Stimulated activated CD4-positive, alpha-beta T cell treated with anti-CD3 and anti-CD28 coated beads, Interleukin-12 subunit alpha, Interleukin-12 subunit beta, amount 100 ng/mL, for 24 hours (primary cell): ENCODE results near the gene ACIN1.

ENCODE experiments used
- DNase-seq, 2 experiments: peaks; one replicate each; pipeline ENCODE4 v3.0.0-alpha.2; 2020; ENCODE audit warnings: low read depth in 2 of 2

ACIN1 gene, protein sequence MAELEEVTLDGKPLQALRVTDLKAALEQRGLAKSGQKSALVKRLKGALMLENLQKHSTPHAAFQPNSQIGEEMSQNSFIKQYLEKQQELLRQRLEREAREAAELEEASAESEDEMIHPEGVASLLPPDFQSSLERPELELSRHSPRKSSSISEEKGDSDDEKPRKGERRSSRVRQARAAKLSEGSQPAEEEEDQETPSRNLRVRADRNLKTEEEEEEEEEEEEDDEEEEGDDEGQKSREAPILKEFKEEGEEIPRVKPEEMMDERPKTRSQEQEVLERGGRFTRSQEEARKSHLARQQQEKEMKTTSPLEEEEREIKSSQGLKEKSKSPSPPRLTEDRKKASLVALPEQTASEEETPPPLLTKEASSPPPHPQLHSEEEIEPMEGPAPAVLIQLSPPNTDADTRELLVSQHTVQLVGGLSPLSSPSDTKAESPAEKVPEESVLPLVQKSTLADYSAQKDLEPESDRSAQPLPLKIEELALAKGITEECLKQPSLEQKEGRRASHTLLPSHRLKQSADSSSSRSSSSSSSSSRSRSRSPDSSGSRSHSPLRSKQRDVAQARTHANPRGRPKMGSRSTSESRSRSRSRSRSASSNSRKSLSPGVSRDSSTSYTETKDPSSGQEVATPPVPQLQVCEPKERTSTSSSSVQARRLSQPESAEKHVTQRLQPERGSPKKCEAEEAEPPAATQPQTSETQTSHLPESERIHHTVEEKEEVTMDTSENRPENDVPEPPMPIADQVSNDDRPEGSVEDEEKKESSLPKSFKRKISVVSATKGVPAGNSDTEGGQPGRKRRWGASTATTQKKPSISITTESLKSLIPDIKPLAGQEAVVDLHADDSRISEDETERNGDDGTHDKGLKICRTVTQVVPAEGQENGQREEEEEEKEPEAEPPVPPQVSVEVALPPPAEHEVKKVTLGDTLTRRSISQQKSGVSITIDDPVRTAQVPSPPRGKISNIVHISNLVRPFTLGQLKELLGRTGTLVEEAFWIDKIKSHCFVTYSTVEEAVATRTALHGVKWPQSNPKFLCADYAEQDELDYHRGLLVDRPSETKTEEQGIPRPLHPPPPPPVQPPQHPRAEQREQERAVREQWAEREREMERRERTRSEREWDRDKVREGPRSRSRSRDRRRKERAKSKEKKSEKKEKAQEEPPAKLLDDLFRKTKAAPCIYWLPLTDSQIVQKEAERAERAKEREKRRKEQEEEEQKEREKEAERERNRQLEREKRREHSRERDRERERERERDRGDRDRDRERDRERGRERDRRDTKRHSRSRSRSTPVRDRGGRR

DNA sequence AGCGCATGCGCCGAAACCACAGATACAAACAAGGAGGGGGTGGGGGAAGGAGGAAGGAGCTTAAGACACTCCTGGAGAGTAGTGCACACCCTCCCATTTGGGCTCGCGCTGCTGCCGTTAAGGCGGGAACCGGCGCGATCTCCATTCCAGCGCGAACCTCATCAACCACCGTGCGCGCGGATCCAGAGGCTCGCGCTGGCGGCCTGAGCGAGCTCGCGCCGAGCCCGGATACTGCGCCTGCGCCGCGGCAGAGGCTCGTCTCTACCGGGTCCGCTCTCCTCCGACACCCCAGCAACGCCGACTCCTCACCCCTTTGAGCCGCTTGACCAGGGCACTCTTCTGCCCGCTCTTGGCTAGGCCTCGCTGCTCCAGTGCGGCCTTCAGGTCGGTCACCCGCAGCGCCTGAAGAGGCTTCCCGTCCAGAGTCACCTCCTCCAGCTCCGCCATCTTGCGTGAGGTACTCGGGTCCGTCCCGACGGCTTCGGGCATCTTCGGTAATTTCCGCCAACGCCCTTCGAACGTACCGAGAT is at the start of gene ACIN1:
Gene ACIN1, minus strand, starts transcription at position 471 of the 530 bp plus-strand sequence. Its CDS starts 24 bp downstream, at position 447.
- peak; percentile 51 to 56 for DNase-seq

DNA sequence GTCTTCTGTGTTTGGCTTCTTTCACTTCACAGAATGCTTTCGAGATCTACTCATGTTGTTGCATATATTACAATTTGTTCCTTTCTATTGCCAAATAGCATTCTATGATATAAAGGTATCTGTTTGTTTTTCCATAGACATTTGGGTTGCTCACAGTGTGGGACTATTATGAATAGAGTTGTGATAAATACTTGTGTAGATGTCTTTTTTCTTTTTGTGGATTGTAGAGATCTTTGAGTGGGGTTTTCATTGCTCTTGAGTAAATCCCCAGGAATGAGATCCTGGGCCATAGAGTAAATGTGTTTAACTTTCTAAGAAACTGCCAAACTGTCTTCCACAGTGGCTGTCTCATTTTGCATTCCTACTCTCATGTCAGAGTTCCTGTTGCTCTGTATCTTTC is 49.0 kb upstream of the ACIN1 start:
- DNase-seq = no peak

- no peak for DNase-seq
Measured at GRCh38 chr14:23142826-23143225, 47.9 kb upstream of the ACIN1 start.

- DNase-seq = no peak
Measured at GRCh38 chr14:23141706-23142444, 46.9 kb upstream of the ACIN1 start.

DNA sequence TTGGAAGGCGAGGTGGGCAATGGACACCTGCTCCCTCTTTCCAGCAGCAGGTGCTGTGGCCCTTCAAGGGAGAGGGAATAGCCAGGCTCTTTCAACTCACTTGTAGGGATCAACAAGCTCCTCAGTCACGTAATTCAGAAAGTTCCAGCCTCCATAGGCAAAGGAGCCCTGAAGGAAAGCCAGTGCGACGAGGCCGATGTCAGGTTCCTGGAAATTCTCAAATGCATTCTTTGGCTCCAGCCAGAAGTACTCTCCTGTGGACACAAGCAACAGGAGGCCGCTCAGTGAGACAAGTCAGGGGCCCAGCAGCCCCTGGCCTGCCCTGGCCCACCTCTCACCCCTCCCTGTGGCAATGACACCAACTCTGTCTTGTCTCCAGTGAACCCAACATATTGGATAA is 45.4 kb upstream of the ACIN1 start:
- no peak for DNase-seq

GRCh38 chr14:23139874-23140273 is 44.9 kb upstream of the ACIN1 start:
- no peak for DNase-seq

GRCh38 chr14:23137813-23138535 is 43.0 kb upstream of the ACIN1 start:
- DNase-seq = no peak

- no peak for DNase-seq
Measured at GRCh38 chr14:23137192-23137812, 42.4 kb upstream of the ACIN1 start.

DNA sequence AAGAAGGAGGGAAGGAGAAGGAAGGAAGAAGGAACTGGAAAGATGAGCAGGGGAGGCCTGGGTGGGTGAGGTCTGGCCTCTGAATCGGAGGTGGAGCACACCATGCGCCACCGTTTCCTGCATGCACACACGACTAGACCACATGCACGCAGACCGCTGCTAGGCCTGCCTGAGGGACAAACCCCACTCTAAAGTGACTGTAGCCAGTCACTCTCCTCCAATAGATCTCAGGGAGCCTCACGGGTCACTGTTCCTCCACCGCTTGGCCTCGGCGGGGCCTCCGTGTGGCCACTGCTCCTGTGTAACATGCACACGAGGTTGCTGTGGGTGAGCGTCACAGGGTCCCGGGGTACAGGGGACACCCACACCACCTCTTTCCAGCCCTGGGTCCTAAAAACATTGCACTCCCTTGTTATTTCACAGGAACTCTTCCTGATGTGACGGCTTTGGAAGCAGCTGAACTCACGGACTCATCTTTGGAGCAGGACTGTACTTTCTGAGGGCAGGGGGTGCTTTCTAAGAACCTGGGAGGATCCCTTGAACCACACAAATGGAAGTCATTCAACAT is 41.7 kb upstream of the ACIN1 start:
- no peak for DNase-seq

DNA sequence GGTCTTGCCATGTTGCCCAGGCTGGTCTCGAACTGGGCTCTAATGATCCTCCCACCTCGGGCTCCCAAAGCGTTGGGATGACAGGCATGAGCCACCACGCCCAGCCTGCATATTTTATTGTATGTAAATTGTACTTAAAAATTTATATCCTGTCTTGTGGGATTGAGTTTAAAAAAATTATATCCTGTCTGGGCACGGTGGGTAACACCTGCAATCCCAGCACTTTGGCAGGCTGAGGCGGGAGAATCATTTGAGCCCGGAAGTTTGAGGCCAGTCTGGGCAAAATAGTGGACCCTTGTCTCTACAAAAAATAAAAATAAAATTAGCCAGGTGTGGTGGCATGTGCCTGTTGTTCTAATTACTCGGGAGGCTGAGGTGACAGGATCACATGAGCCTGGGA is 38.0 kb upstream of the ACIN1 start:
- no peak for DNase-seq

DNA sequence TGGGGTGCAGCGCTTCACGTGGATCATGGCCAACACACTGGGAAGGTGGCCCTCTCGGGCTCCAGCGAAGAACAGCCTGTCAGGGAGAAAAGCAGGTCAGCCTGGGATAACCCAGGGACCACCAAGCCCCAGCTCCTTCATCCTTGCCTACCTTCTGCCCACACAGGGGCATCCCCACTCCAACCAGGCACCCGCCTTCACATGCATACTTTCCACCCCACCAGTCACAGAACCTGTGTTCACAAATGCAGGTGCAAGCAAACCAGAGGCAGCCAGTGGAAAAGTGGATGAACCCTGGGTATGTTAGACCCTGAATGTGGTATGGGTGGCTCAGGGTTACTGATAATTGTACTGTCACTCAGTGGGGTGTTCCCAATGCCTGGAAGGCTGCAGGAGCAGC is 36.5 kb upstream of the ACIN1 start:
- no peak for DNase-seq

GRCh38 chr14:23130871-23131270 is 35.9 kb upstream of the ACIN1 start:
- DNase-seq = no peak

DNA sequence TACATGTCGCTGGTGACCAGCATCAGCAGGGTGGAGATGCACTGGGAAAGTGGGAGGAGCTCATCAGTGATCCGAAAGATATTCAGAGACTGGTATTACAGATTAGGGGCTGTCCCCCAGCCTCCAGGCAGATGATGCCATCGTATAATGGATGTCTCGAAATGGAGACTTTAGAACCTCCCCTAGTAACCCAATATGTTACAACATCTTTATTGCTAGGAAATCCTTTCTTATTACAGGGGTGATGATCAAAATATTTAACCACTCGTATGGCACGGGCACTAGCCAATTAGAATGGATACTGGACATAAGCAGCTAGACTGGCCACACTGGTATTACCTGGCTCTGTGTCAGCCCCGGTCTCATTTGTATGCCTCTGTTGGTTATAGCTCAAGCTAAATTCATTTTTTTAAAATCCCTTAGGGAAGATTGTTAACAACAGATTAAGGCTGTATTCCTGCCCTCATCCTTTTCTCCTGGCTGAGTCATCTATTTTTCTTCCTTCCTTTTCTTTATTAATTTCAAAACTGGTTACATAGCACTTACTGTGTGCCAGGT is 34.9 kb upstream of the ACIN1 start:
- DNase-seq = no peak

DNA sequence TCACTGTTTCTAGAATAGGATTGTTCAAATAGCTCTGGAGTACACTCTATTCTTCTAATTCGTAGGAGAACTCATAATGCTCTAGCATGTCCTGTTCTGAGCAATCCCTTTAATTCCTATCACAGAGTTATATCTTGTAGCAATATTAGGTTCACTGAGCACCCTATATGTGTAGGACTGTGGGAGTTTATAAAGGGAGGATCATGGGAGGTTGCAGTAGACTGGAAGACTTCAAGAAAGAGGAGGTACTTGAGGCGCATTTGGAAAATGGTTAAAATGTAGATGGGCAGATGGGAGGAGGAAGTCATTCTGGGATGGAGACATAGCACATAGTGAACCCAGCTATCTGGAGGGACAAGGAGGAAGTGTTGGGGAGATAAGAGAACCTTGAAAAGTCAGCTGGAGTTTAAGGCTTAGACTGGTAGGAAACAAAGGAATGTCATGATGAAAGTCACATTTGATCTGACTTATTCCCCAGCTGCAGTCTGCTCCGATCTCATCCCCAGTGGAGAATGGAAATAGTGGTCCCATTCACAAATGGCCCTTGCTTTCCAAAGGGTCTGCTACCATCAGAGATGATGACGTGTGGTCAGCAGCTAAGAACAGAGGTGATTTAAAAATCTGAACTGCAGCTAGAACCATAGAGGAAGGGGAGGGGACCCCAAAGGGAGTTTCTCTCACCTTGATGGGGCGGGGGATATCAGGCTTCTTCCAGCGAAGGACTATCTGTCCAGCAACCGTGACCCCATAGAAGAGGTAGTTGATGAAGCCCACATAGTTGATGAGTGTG is 34.2 kb upstream of the ACIN1 start:
- no peak for DNase-seq

DNA sequence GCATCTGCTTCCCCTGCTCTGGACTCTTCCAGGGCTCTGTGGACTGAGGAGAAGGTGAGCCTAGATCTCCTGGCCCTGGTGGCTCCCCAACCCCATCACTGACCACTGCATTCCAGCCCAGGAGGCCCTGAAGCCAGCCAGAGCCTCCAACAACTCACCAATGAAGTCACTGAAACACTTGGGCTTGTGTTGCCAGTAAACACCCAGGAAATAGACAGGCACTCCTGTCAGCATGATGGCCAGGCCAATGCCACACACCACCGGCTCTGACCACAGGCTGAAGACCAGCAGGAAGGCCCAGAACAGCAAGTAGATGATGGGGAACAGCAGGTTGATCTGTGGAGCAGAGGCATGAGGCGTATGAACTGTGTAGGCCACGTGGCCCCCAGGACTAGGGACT is 32.9 kb upstream of the ACIN1 start:
- DNase-seq = no peak

DNA sequence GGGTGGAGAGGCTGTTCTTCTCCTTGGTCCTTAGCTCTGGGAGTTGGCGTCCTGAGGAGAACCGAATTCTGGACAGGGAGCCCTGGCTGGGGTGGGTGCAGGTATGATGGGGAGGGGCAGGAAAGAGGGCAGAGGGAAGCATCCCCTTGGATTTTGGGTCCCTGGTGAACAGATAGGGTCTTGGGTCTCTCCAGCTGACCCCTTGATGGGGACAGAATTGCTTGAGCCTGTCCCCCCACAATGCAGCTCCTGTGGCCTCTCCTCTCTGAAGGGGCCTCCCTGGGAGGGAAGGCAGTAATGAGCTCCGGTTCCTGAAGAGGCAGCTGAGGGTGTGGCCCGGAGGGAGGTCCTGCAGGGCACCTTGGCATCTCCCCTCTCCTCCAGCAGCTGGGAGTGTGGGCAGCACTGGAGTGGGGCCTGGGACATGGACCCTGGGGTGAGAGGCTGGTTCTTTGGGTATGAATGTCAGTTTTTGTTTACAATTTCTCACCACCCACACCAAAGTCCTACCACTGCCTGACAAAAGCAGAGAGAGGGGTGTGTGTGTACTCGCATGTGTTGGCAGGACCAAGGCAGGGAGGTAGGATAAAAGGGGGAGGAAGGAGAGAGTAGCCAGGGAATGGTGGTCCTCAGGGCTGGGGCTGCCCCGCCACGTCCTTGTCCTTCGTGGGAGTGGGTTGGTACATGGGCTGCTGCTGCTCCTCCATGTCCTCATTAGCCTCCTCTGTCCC is 31.8 kb upstream of the ACIN1 start:
- no peak for DNase-seq

DNA sequence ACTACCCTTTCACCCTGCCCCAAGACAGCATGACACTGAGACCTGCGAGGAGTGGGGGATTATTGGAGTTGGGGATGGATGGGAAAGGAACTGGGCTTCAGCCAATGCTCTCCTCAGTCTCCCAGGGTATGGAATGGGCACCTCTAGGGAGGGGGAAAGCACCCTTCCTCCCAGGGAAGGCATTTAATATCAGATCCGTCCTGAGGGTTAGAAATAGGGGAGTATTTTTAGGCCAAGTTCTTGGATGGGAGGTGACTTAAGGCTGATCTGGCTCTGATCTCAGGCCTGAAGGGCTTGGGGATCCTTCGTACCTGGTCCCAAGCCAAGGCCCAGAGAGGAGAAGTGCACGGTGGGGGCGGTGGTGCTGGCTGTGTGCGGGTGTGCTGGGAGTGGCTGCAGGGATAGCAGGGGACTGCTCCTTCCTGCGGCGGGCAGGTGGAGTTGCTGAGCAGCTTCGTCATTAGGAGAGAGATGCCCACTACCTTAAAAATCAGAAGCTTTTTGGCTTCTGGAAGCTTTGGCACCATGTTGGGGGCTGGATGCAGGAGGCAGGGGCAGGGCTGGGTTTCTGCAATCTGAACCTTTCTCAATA is 31.1 kb upstream of the ACIN1 start:
- DNase-seq = no peak
